GM12891 (cell line): ENCODE measurements around the gene CRTC1.

Experiments used
- PAX5 ChIP-seq: IDR thresholded peaks from 2 replicates; pipeline ENCODE4 v1.6.1; 2011; ENCODE audit warnings: low read length, moderate library complexity, mild to moderate bottlenecking; ENCODE audit not compliant: insufficient read depth, severe bottlenecking
- POLR2A ChIP-seq: IDR thresholded peaks from 2 replicates; pipeline ENCODE4 v1.6.1; 2011; ENCODE audit warnings: low read depth, low read length, control low read depth
- POLR2AphosphoS5 ChIP-seq: IDR thresholded peaks from 2 replicates; pipeline ENCODE4 v1.6.1; 2011; ENCODE audit warnings: low read depth, low read length, control low read depth
- SPI1 ChIP-seq: IDR thresholded peaks from 2 replicates; pipeline ENCODE4 v1.6.1; 2011; ENCODE audit warnings: low read depth, low read length, control low read depth
- TAF1 ChIP-seq: IDR thresholded peaks from 2 replicates; pipeline ENCODE4 v1.6.1; 2011; ENCODE audit warnings: low read depth, low read length, control low read depth

- TF ChIP-seq POLR2A (no peak), POLR2AphosphoS5 (no peak), TAF1 (no peak), PAX5 (no peak), SPI1 (no peak)
These were observed 28.4 kb downstream of the CRTC1 start for GRCh38 chr19:18711893-18712292.
